Panc1 (cell line): ENCODE data around the gene ZNF446.
"Not testable (repeated sequence)": the region's sequence is repeated elsewhere in the genome, so short reads cannot be mapped to it uniquely, and the experiment has no call there.

Experiments used
- POLR2AphosphoS5 ChIP-seq: IDR thresholded peaks from 2 replicates; pipeline ENCODE4 v1.6.1; 2012; ENCODE audit warnings: mild to moderate bottlenecking, low read depth, low read length, moderate library complexity
- SIN3A ChIP-seq: IDR thresholded peaks from 2 replicates; pipeline ENCODE4 v1.6.1; 2012; ENCODE audit warnings: low read depth, mild to moderate bottlenecking, low read length, moderate library complexity, borderline replicate concordance; ENCODE audit not compliant: insufficient read depth
- TCF7L2 ChIP-seq: IDR thresholded peaks from 2 replicates; pipeline ENCODE4 v1.6.1; 2011; ENCODE audit warnings: mild to moderate bottlenecking, low read depth, low read length, inconsistent platforms
- TF ChIP-seq, protein P1 (sequence below): fragments of 450-650 bp; IDR thresholded peaks from 2 replicates; pipeline ENCODE4 v1.5.1; 2017; ENCODE audit warnings: mild to moderate bottlenecking

GRCh38 chr19:58470837-58471543, 5.2 kb upstream of the ZNF446 start:
- not testable (repeated sequence) for TF ChIP-seq POLR2AphosphoS5, TCF7L2, SIN3A
- TF ChIP-seq, protein P1, sequence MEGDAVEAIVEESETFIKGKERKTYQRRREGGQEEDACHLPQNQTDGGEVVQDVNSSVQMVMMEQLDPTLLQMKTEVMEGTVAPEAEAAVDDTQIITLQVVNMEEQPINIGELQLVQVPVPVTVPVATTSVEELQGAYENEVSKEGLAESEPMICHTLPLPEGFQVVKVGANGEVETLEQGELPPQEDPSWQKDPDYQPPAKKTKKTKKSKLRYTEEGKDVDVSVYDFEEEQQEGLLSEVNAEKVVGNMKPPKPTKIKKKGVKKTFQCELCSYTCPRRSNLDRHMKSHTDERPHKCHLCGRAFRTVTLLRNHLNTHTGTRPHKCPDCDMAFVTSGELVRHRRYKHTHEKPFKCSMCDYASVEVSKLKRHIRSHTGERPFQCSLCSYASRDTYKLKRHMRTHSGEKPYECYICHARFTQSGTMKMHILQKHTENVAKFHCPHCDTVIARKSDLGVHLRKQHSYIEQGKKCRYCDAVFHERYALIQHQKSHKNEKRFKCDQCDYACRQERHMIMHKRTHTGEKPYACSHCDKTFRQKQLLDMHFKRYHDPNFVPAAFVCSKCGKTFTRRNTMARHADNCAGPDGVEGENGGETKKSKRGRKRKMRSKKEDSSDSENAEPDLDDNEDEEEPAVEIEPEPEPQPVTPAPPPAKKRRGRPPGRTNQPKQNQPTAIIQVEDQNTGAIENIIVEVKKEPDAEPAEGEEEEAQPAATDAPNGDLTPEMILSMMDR = not testable (repeated sequence)
